Activated naive CD8-positive, alpha-beta T cell treated with anti-CD3 and anti-CD28 coated beads, Interleukin-2, amount 50 U/mL, for 16 hours (primary cell): ENCODE results near the gene PYCARD.

Experiments
- DNase-seq: peaks from one replicate; pipeline ENCODE4 v3.0.0-alpha.2; 2020; ENCODE audit warnings: low read depth, low spot score

Gene PYCARD

DNA sequence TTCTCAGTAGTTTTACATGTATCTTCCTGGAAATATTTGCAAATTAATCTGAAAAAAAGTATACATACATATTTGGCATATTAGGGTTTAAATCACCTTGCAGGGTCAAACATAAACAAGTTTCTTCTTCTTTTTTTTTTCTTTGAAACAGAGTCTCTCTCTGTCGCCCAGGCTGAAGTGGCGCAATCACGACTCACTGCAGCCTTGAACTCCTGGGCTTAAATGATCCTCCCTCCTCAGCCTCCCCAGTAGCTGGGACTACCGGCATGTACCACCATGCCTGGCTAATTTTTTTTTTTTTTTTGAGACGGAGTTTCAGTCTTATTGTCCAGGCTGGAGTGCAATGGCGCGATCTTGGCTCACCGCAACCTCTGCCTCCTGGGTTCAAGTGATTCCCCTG is 35.2 kb downstream of the PYCARD start:
- DNase-seq: no peak

DNA sequence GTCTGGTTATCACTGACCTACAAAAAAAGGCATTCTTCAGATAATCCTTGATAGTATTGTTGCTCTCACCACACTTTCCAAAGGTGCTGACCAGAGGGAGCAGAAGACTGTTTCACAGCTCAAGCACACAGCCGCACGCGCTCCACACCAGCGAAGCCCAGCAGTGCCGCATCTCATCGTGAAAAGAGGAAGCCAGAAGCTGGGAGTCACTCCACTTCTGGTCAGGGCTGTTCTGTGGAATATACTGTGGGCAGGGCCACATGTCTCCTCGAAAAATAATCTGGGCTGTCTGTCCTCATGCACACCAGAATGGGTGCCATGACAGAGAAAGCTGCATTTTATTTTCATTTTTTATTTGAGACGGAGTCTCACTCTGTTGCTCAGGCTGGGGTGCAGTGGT is 45.4 kb downstream of the PYCARD start:
- no peak for DNase-seq
